HCT116 (cell line): ENCODE measurements around the gene WDR4. TPM values are rescaled to one million over a fixed set of nuclear protein-coding genes. Genes with fewer than 3 reads are reported as not detected.

Source experiments
- ATAC-seq: fragments of 200-7000 bp; cut with Tn5 transposase; 2 replicates; pipeline ENCODE4 v1.9.1; 2020; ENCODE audit warnings: mild to moderate bottlenecking, moderate library complexity
- Bru-seq: library from RNA; stranded (reverse); fragments of 400-500 nt; gene quantifications from one replicate; lab custom pipeline; 2021; lab: Mats Ljungman, UMichigan
- BruChase-seq, 2 experiments: library from RNA; stranded (reverse); fragments of 400-500 nt; gene quantifications; one replicate each; lab custom pipeline; 2021; lab: Mats Ljungman, UMichigan
- BruUV-seq: library from RNA; stranded (reverse); fragments of 400-500 nt; replicated peaks from 2 replicates; lab custom pipeline; 2021; lab: Mats Ljungman, UMichigan
- CTCF ChIA-PET: fragments of 300-600 bp; sonication (Branson Sonifier 250); formaldehyde crosslinking; loops from one replicate; lab custom pipeline; 2021; ENCODE audit warnings: antibody characterized with exemption; lab: Charles Lee
- POLR2A ChIA-PET: fragments of 300-600, 350-600 bp; sonication (Branson Sonifier 250); formaldehyde crosslinking; loops from one replicate; lab custom pipeline; 2021; ENCODE audit warnings: antibody characterized with exemption; lab: Charles Lee
- RAD21 ChIA-PET, 2 experiments: fragments of 300-600 bp; sonication (Branson Sonifier 250); formaldehyde crosslinking; loops; one replicate each; lab custom pipeline; 2023; ENCODE audit warnings: low total read pairs in 2 of 2; ENCODE audit not compliant: uncharacterized antibody in 2 of 2, unreplicated experiment in 2 of 2, low non-redundant PET in 1 of 2; lab: Charles Lee
- DNase-seq: peaks from one replicate; pipeline ENCODE4 v3.0.0-alpha.2; 2010; ENCODE audit warnings: low read depth, low spot score
- H2AFZ ChIP-seq: fragments of 200-600 bp; shearing (Covaris generic), sonication (generic); 2 replicates; pipeline ENCODE4 v1.6.1; 2017; ENCODE audit warnings: low read depth, mixed run types, mixed read lengths, antibody characterized with exemption, low read length; ENCODE audit not compliant: poor library complexity, severe bottlenecking
- H3K27ac ChIP-seq: 2 replicates; pipeline ENCODE4 v1.5.1; 2012; ENCODE audit warnings: low read depth, low read length
- H3K27me3 ChIP-seq: fragments of 200-600 bp; sonication (generic); 2 replicates; pipeline ENCODE4 v1.6.1; 2016; ENCODE audit warnings: mixed run types, low read length, mixed read lengths; ENCODE audit not compliant: insufficient read depth
- H3K36me3 ChIP-seq, 2 experiments: fragments of 200-500 bp in 1 of 2; fragments of 200-600 bp in 1 of 2; sonication (Bioruptor generic) in 1 of 2; sonication (generic) in 1 of 2; 2 replicates each; pipeline versions ENCODE4 v1.5.1 to v1.6.1; 2014 to 2016; ENCODE audit warnings: low read length in 2 of 2, inconsistent platforms in 1 of 2, mixed read lengths in 1 of 2, mixed run types in 1 of 2; ENCODE audit not compliant: insufficient read depth in 2 of 2, control insufficient read depth in 1 of 2
- H3K4me1 ChIP-seq, 2 experiments: fragments of 200-600 bp in 1 of 2; sonication (generic) in 1 of 2; 2 replicates each; pipeline versions ENCODE4 v1.5.1 to v1.6.1; 2012 to 2017; ENCODE audit warnings: low read length in 2 of 2, inconsistent platforms in 1 of 2, mild to moderate bottlenecking in 1 of 2, mixed read lengths in 1 of 2, mixed run types in 1 of 2, moderate library complexity in 1 of 2; ENCODE audit not compliant: insufficient read depth in 2 of 2, control insufficient read depth in 1 of 2
- H3K4me2 ChIP-seq: fragments of 200-600 bp; sonication (generic); 2 replicates; pipeline ENCODE4 v1.6.1; 2017; ENCODE audit warnings: mixed run types, low read length, mixed read lengths
- H3K4me3 ChIP-seq, 2 experiments: fragments of 200-600 bp in 1 of 2; sonication (generic) in 1 of 2; replicated peaks in 1 of 2; 2 replicates each; pipeline ENCODE4 v1.5.1; 2011 to 2016; ENCODE audit warnings: low read length in 2 of 2, control low read depth in 1 of 2, low read depth in 1 of 2, mild to moderate bottlenecking in 1 of 2, mixed read lengths in 1 of 2, mixed run types in 1 of 2
- H3K79me2 ChIP-seq: fragments of 200-600 bp; sonication (generic); 2 replicates; pipeline ENCODE4 v1.6.1; 2017; ENCODE audit warnings: mild to moderate bottlenecking, mixed run types, low read length, moderate library complexity, mixed read lengths; ENCODE audit not compliant: insufficient read depth
- H3K9ac ChIP-seq: fragments of 200-600 bp; sonication (generic); 2 replicates; pipeline ENCODE4 v1.6.1; 2016; ENCODE audit warnings: low read length, mixed read lengths
- H3K9me2 ChIP-seq: fragments of 200-600 bp; sonication (generic), shearing (Covaris generic); 2 replicates; pipeline ENCODE4 v1.6.1; 2017; ENCODE audit warnings: mixed run types, mild to moderate bottlenecking, moderate library complexity; ENCODE audit not compliant: insufficient read depth
- H3K9me3 ChIP-seq, 2 experiments: fragments of 200-500 bp in 1 of 2; fragments of 200-600 bp in 1 of 2; sonication (Bioruptor generic) in 1 of 2; sonication (generic) in 1 of 2; 2 replicates each; pipeline ENCODE4 v1.6.1; 2014 to 2017; ENCODE audit warnings: low read length in 2 of 2, mixed read lengths in 2 of 2, inconsistent platforms in 1 of 2, low read depth in 1 of 2, mild to moderate bottlenecking in 1 of 2, mixed run types in 1 of 2, moderate library complexity in 1 of 2; ENCODE audit not compliant: control insufficient read depth in 1 of 2, insufficient read depth in 1 of 2
- H4K20me1 ChIP-seq: fragments of 200-600 bp; sonication (generic), shearing (Covaris generic); 2 replicates; pipeline ENCODE4 v1.6.1; 2017; ENCODE audit warnings: mixed run types, mild to moderate bottlenecking, moderate library complexity; ENCODE audit not compliant: insufficient read depth
- ATF3 ChIP-seq: IDR thresholded peaks from 2 replicates; pipeline ENCODE4 v1.6.1; 2012
- CBX3 ChIP-seq: IDR thresholded peaks from 2 replicates; pipeline ENCODE4 v1.6.1; 2012; ENCODE audit warnings: low read depth
- CTCF ChIP-seq, 3 experiments: fragments of 200-600 bp in 1 of 3; sonication (generic) in 1 of 3; IDR thresholded peaks in 2 of 3; conservative IDR thresholded peaks in 1 of 3; 2 replicates each; pipeline ENCODE4 v1.5.1; 2012 to 2017; ENCODE audit warnings: low read depth in 2 of 3, low read length in 2 of 3, antibody characterized with exemption in 1 of 3, borderline replicate concordance in 1 of 3, control low read depth in 1 of 3, mild to moderate bottlenecking in 1 of 3, mixed read lengths in 1 of 3, mixed run types in 1 of 3, moderate library complexity in 1 of 3; ENCODE audit not compliant: insufficient read depth in 1 of 3
- EGR1 ChIP-seq: IDR thresholded peaks from 2 replicates; pipeline ENCODE4 v1.6.1; 2012; ENCODE audit warnings: low read depth
- EZH2phosphoT487 ChIP-seq: fragments of 200-600 bp; IDR thresholded peaks from 2 replicates; pipeline ENCODE4 v1.6.1; 2018; ENCODE audit warnings: antibody characterized with exemption, borderline replicate concordance
- FOSL1 ChIP-seq: IDR thresholded peaks from 2 replicates; pipeline ENCODE4 v1.6.1; 2012; ENCODE audit warnings: low read depth
- JUND ChIP-seq: IDR thresholded peaks from 2 replicates; pipeline ENCODE4 v1.6.1; 2012
- MAX ChIP-seq: IDR thresholded peaks from 2 replicates; pipeline ENCODE4 v1.6.1; 2012
- POLR2A ChIP-seq: IDR thresholded peaks from 2 replicates; pipeline ENCODE4 v1.7.0; 2011; ENCODE audit warnings: borderline replicate concordance; ENCODE audit not compliant: insufficient read depth, insufficient read length; ENCODE audit errors: extremely low read depth
- POLR2AphosphoS5 ChIP-seq: IDR thresholded peaks from 2 replicates; pipeline ENCODE4 v1.6.1; 2011; ENCODE audit warnings: mild to moderate bottlenecking, low read depth, low read length, moderate library complexity
- RAD21 ChIP-seq: IDR thresholded peaks from 2 replicates; pipeline ENCODE4 v1.6.1; 2012; ENCODE audit warnings: low read depth, mild to moderate bottlenecking
- REST ChIP-seq: IDR thresholded peaks from 2 replicates; pipeline ENCODE4 v1.6.1; 2012; ENCODE audit warnings: low read depth
- SIN3A ChIP-seq: IDR thresholded peaks from 2 replicates; pipeline ENCODE4 v1.6.1; 2012; ENCODE audit warnings: low read depth
- ZBTB33 ChIP-seq: IDR thresholded peaks from 2 replicates; pipeline ENCODE4 v1.6.1; 2011; ENCODE audit warnings: mild to moderate bottlenecking, low read length, moderate library complexity; ENCODE audit not compliant: insufficient replicate concordance; ENCODE audit errors: extremely low read depth
- ZFX ChIP-seq: fragments of 450-650 bp; IDR thresholded peaks from 2 replicates; pipeline ENCODE4 v1.6.1; 2017
- ZNF274 ChIP-seq: fragments of 200-500 bp; sonication (Bioruptor generic); IDR thresholded peaks from 2 replicates; pipeline ENCODE4 v1.6.1; 2014; ENCODE audit warnings: mild to moderate bottlenecking, low read depth, low read length, inconsistent platforms
- intact Hi-C: fragments of 100-400 bp; cut with micrococcal nuclease; formaldehyde crosslinking; loops from 2 replicates; pipeline ENCODE4 v1.10.0; 2022
- long read RNA-seq: library from polyadenylated mRNA; unstranded; transcript quantifications from one replicate; pipeline ENCODE4 v2.0.0, GENCODE V29; 2021; ENCODE audit not compliant: unreplicated experiment
- polyA plus RNA-seq: library from polyadenylated mRNA; unstranded; fragments of >200 nt; gene quantifications from 2 replicates; pipeline ENCODE4 v1.2.1, GENCODE V29; 2012; ENCODE audit warnings: missing spikeins
- total RNA-seq: library from RNA; stranded (reverse); gene quantifications from one replicate; pipeline ENCODE4 v1.2.1, GENCODE V29; 2021; ENCODE audit not compliant: unreplicated experiment

The WDR4 gene
- total RNA-seq (34.8 TPM), Bru-seq, nascent RNA (percentile 87 among the genes with signal in this experiment), BruChase-seq, experiment 1, labeled RNA remaining after a 6-hour chase (percentile 80 among the genes with signal in this experiment), BruChase-seq, experiment 2, labeled RNA remaining after a 2-hour chase (percentile 85 among the genes with signal in this experiment)
- 16.8 and 19.8 TPM in 2 replicates for polyA plus RNA-seq
- long read RNA-seq, transcript WDR4-202 (11 exons, 2,122 nt): minor isoform, 9 of 61 reads
- long read RNA-seq, transcript WDR4-201 (12 exons, 1,471 nt): major isoform, 26 of 61 reads
- long read RNA-seq, partial matches to known transcripts: 13 of 61 reads
- long read RNA-seq, other reads (novel, unspliced or antisense): 13 of 61 reads

- Histone ChIP-seq H3K4me3 (peak within 1 kb of the TSS; percentile 79 to 90), H3K9ac (peak within 1 kb of the TSS; percentile 94), H3K27ac (peak within 1 kb of the TSS; percentile 82), H3K9me2 (no peaks in the 10 kb centered on the region), H3K79me2 (peaks cover 65% of the 10 kb centered on the region), H2AFZ (peak within 1 kb of the TSS; percentile 7), H3K27me3 (no peaks in the 10 kb centered on the region), H3K36me3 (peaks cover 9 to 30% of the 10 kb centered on the region in 2 experiments), H3K4me2 (peak within 1 kb of the TSS; percentile 90), H3K9me3 (no peaks in the 10 kb centered on the region; a peak in 1 of 4 replicates), H4K20me1 (no peaks in the 10 kb centered on the region), H3K4me1 (peaks cover 10 to 21% of the 10 kb centered on the region in 2 experiments)
- no TSS peak for BruUV-seq
- POLR2A ChIA-PET: interaction anchor here (1.1 kb wide), 1 partner anchor 14 kb away, joined by 4 read pairs; the partner anchor contains the start of gene NDUFV3
- ATAC-seq (peak; percentile 90), DNase-seq (peak; percentile 93)
- intact Hi-C loops: no loop called here
- RAD21 ChIA-PET: no interaction called here
- CTCF ChIA-PET: no interaction called here
- TF ChIP-seq CTCF (IDR thresholded peaks at IDR 0.05 in 2 of 3, conservative IDR thresholded peaks at IDR 0.05 in 1 of 3; ENCODE audit: borderline replicate concordance in 1 of 3, insufficient read depth in 1 of 3, low read depth in 2 of 3, low read length in 2 of 3): no peak
- TF ChIP-seq POLR2AphosphoS5: peak; percentile 93
- TF ChIP-seq REST: no peak
- no peak for TF ChIP-seq CBX3
- no peak for TF ChIP-seq SIN3A
- TF ChIP-seq ZNF274: no peak
- no peak for TF ChIP-seq ZBTB33
- peak; percentile 43; the same call in 1 of the 2 replicates for TF ChIP-seq ZFX
- peak; percentile 95 for TF ChIP-seq POLR2A
- no peak for TF ChIP-seq EZH2phosphoT487
- no peak for TF ChIP-seq MAX
- no peak for TF ChIP-seq RAD21
- TF ChIP-seq FOSL1: no peak
- no peak for TF ChIP-seq EGR1
- no peak for TF ChIP-seq JUND
- TF ChIP-seq ATF3: no peak
Measured at GRCh38 chr21:42878993-42879787, at the start of gene WDR4. TSS of gene WDR4 (minus strand) at chr21:42879539. CDS start at chr21:42879495, 44 bp downstream.
